HEK293T (cell line): ENCODE results near the gene LSM2.
"Not testable (repeated sequence)": the region's sequence is repeated elsewhere in the genome, so short reads cannot be mapped to it uniquely, and the experiment has no call there.

Source experiments
- CTCF ChIA-PET: fragments of 350-600 bp; formaldehyde crosslinking; extraction: SDS; loops from one replicate; lab custom pipeline; 2021; ENCODE audit warnings: antibody characterized with exemption, inconsistent platforms; lab: Yijun Ruan, JAX
- POLR2A ChIA-PET: fragments of 350-600 bp; formaldehyde crosslinking; extraction: SDS; loops from one replicate; lab custom pipeline; 2020; ENCODE audit warnings: antibody characterized with exemption, inconsistent platforms; lab: Yijun Ruan, JAX
- DNase-seq: peaks from one replicate; pipeline ENCODE4 v3.0.0; 2012; ENCODE audit warnings: mixed read lengths; ENCODE audit errors: extremely low spot score
- ARNT ChIP-seq: fragments of 450-650 bp; IDR thresholded peaks from 2 replicates; pipeline ENCODE4 v1.6.1; 2017; ENCODE audit warnings: mild to moderate bottlenecking
- BHLHE40 ChIP-seq: fragments of 450-650 bp; IDR thresholded peaks from 2 replicates; pipeline ENCODE4 v1.6.1; 2016; ENCODE audit warnings: mild to moderate bottlenecking, moderate library complexity, borderline replicate concordance
- CTBP1 ChIP-seq: fragments of 450-650 bp; IDR thresholded peaks from 2 replicates; pipeline ENCODE4 v1.6.1; 2016; ENCODE audit warnings: borderline replicate concordance
- ELF4 ChIP-seq: fragments of 450-650 bp; IDR thresholded peaks from 2 replicates; pipeline ENCODE4 v1.6.1; 2017; ENCODE audit warnings: antibody characterized with exemption
- FOXA1 ChIP-seq: fragments of 450-650 bp; IDR thresholded peaks from 2 replicates; pipeline ENCODE4 v1.6.1; 2016; ENCODE audit warnings: mild to moderate bottlenecking
- FOXK2 ChIP-seq: fragments of 450-650 bp; IDR thresholded peaks from 2 replicates; pipeline ENCODE4 v1.6.1; 2016; ENCODE audit warnings: mild to moderate bottlenecking
- FOXM1 ChIP-seq: fragments of 450-650 bp; IDR thresholded peaks from 2 replicates; pipeline ENCODE4 v1.6.1; 2017; ENCODE audit warnings: mild to moderate bottlenecking, borderline replicate concordance
- HDGF ChIP-seq: fragments of 450-650 bp; IDR thresholded peaks from 2 replicates; pipeline ENCODE4 v1.6.1; 2017; ENCODE audit warnings: antibody characterized with exemption, borderline replicate concordance
- L3MBTL2 ChIP-seq: fragments of 450-650 bp; conservative IDR thresholded peaks from 2 replicates; pipeline ENCODE4 v1.6.1; 2016; ENCODE audit warnings: mild to moderate bottlenecking
- LEF1 ChIP-seq: fragments of 450-650 bp; IDR thresholded peaks from 2 replicates; pipeline ENCODE4 v1.6.1; 2017; ENCODE audit warnings: mild to moderate bottlenecking, borderline replicate concordance
- NFRKB ChIP-seq: fragments of 450-650 bp; IDR thresholded peaks from 2 replicates; pipeline ENCODE4 v1.6.1; 2016; ENCODE audit warnings: mild to moderate bottlenecking, moderate library complexity
- SP1 ChIP-seq: fragments of 450-650 bp; IDR thresholded peaks from 2 replicates; pipeline ENCODE4 v1.6.1; 2017
- SUZ12 ChIP-seq: fragments of 450-650 bp; IDR thresholded peaks from 2 replicates; pipeline ENCODE4 v1.6.1; 2016; ENCODE audit warnings: mild to moderate bottlenecking
- TARDBP ChIP-seq: fragments of 450-650 bp; IDR thresholded peaks from 2 replicates; pipeline ENCODE4 v1.6.1; 2016
- ZNF384 ChIP-seq: fragments of 450-650 bp; IDR thresholded peaks from 2 replicates; pipeline ENCODE4 v1.6.1; 2016
- TF ChIP-seq, protein P1 (sequence below): fragments of 450-650 bp; IDR thresholded peaks from 2 replicates; pipeline ENCODE4 v1.6.1; 2016

LSM2 gene

DNA sequence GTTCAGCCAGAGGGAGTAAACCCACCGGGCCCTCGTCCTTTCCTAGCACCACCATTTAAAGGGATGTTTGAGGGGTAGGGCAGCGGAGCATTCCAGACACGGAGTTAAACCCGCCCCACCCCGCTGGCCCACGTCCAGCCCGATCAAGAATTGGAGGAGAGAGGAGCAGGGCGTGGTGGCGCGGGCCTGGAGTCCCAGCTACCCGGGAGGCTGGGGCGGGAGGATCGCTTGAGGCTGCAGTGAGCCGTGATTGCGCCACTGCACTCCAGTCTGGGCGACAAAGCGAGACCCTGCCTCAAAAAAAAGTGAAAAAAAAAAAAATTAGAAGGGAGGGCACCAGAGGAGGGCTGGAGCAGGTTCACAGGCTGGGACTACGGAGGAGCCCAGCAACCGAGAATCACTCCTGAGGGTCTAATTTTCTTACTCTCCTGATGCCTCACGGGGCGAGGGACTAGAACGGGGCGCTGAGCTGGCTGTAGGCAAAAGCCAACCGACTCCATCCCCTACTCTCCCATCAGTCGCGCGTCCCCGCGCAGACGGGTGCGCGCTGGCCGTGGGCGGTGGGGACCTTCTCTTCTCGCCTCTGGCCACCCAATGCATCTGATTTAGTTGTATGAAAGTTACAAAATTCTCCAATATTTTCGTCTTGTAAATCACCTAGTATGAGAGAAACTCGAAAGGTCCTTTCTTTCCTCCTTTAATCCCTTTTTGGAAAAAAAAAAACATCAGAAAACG is 14.7 kb upstream of the LSM2 start:
- CTCF ChIA-PET, result no interaction called here
- TF ChIP-seq SP1 (no peak), CTBP1 (no peak), NFRKB (no peak), ZNF384 (no peak; the same call in 1 of the 2 replicates), BHLHE40 (no peak), ELF4 (no peak), L3MBTL2 (no peak), TARDBP (no peak), SUZ12 (no peak), FOXM1 (no peak), ARNT (no peak), LEF1 (no peak), FOXK2 (no peak), FOXA1 (no peak), HDGF (no peak)
- TF ChIP-seq, protein P1, sequence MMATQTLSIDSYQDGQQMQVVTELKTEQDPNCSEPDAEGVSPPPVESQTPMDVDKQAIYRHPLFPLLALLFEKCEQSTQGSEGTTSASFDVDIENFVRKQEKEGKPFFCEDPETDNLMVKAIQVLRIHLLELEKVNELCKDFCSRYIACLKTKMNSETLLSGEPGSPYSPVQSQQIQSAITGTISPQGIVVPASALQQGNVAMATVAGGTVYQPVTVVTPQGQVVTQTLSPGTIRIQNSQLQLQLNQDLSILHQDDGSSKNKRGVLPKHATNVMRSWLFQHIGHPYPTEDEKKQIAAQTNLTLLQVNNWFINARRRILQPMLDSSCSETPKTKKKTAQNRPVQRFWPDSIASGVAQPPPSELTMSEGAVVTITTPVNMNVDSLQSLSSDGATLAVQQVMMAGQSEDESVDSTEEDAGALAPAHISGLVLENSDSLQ, result no peak
- POLR2A ChIA-PET, result interaction anchor here (2.1 to 4.7 kb wide), 4 partner anchors 9 to 118 kb away, joined by 5 to 25 read pairs (median 12); partner anchors contain the start of genes ABHD16A, LSM2 and NEU1
- peak; percentile 45 for DNase-seq

DNA sequence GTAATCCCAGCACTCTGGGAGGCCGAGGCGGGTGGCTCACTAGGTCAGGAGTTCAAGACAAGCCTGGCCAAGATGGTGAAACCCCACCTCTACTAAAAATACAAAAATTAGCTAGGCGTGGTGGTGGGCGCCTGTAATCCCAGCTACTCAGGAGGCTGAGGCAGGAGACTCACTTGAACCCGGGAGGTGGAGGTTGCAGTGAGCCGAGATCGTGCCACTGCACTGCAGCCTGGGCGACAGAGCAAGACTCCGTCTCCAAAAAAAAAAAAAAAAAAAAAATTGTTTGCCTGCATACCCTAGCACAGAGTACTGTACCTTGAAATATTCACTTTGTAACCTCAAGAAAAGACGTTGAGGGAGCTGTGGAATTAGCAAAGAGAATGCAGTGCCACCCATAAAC is 13.6 kb upstream of the LSM2 start:
- ChIA-PET POLR2A (interaction anchor here (0.6 to 4.7 kb wide), 6 partner anchors 11 to 357 kb away, joined by 3 to 25 read pairs (median 3); partner anchors contain the start of gene VARS1), CTCF (interaction anchor here (1.7 kb wide), 1 partner anchor 51 kb away, joined by 7 read pairs; no protein-coding TSS in a partner anchor)
- not testable (repeated sequence) for DNase-seq

DNA sequence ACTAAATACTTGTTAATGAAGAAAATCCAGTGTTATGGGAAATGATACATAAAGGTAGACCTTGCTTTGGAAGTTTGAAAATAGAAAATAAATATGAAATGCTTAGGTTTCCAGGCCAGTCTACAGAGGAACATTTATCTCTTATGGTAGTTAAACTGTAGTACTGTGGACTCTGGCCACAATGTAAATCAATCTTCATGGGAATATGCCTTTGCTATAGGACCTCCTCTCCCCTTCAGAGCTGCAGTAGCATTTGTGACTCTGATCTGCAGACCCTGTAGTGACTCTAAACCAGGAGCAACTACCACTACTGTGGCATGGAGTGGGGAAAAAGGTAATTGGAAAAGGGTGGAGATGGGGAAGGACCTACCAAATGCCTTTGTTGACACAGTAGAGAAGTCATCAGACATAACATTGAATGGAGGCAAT is 13.1 kb upstream of the LSM2 start:
- DNase-seq, result no peak
- TF ChIP-seq ZNF384, result 0 out of 2 replicates have a peak, but pooled peaks have one; percentile 1
- no peak for TF ChIP-seq LEF1
- ChIA-PET CTCF (interaction anchor here (1.4 to 1.7 kb wide), 2 partner anchors 11 to 50 kb away, joined by 6 to 7 read pairs; no protein-coding TSS in a partner anchor), POLR2A (interaction anchor here (0.6 to 4.7 kb wide), 7 partner anchors 11 to 357 kb away, joined by 3 to 25 read pairs (median 3); partner anchors contain the start of gene VARS1)

DNA sequence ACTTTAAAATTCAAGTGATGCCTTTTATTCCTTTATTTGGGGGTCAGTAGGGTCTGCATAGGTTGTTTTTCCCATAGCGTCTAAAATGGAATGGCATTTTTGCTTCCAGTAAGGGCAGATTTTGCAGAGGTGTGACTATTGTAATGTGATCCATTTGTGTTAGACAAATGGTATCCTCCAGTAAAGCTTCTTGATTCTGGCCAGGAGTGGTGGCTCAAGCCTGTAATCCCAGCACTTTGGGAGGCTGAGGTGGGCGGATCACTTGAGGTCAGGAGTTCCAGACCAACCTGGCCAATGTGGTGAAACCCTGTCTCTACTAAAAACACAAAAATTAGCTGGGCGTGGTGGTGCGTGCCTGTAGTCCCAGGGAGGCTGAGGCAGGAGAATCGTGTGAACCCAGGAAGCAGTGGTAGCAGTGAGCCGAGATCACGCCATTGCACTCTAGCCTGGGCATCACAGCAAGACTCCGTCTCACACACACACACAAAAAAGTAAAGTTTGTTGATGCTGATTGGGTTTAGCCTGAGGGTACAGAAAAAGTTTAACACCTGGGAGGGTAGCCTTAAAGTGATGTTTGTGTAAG is 11.3 kb upstream of the LSM2 start:
- ChIA-PET POLR2A (interaction anchor here (0.8 to 4.7 kb wide), 7 partner anchors 8 to 81 kb away, joined by 3 to 25 read pairs (median 10); partner anchors contain the start of genes HSPA1B, LSM2 and VARS1), CTCF (interaction anchor here (0.6 to 1.0 kb wide), 2 partner anchors 10 to 45 kb away, joined by 3 to 4 read pairs; no protein-coding TSS in a partner anchor)

DNA sequence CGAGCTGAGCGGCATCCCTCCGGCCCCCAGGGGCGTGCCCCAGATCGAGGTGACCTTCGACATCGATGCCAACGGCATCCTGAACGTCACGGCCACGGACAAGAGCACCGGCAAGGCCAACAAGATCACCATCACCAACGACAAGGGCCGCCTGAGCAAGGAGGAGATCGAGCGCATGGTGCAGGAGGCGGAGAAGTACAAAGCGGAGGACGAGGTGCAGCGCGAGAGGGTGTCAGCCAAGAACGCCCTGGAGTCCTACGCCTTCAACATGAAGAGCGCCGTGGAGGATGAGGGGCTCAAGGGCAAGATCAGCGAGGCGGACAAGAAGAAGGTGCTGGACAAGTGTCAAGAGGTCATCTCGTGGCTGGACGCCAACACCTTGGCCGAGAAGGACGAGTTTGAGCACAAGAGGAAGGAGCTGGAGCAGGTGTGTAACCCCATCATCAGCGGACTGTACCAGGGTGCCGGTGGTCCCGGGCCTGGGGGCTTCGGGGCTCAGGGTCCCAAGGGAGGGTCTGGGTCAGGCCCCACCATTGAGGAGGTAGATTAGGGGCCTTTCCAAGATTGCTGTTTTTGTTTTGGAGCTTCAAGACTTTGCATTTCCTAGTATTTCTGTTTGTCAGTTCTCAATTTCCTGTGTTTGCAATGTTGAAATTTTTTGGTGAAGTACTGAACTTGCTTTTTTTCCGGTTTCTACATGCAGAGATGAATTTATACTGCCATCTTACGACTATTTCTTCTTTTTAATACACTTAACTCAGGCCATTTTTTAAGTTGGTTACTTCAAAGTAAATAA is 10.6 kb upstream of the LSM2 start:
- ChIA-PET POLR2A (interaction anchor here (0.8 to 4.7 kb wide), 6 partner anchors 9 to 80 kb away, joined by 3 to 25 read pairs (median 7); partner anchors contain the start of genes HSPA1B, LSM2 and VARS1), CTCF (interaction anchor here (0.6 to 1.0 kb wide), 2 partner anchors 9 to 44 kb away, joined by 3 to 4 read pairs; no protein-coding TSS in a partner anchor)
- not testable (repeated sequence) for DNase-seq

More for the DNA sequence above, 11.3 kb upstream of the LSM2 start:
- not testable (repeated sequence) for DNase-seq

DNA sequence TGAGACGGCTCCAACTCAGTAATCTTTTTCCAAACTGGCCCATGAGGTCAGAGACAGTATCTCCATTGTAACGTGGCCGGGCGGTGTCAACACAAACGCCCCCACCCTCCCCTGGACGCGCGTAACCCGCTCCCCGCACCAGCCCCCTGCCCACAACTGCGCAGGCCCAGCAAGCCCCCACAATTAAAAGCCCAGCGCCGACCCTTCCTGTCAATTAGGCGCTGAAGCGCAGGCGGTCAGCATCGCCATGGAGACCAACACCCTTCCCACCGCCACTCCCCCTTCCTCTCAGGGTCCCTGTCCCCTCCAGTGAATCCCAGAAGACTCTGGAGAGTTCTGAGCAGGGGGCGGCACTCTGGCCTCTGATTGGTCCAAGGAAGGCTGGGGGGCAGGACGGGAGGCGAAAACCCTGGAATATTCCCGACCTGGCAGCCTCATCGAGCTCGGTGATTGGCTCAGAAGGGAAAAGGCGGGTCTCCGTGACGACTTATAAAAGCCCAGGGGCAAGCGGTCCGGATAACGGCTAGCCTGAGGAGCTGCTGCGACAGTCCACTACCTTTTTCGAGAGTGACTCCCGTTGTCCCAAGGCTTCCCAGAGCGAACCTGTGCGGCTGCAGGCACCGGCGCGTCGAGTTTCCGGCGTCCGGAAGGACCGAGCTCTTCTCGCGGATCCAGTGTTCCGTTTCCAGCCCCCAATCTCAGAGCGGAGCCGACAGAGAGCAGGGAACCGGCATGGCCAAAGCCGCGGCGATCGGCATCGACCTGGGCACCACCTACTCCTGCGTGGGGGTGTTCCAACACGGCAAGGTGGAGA is 8.5 kb upstream of the LSM2 start, which contains the start of the genes HSPA1A and HSPA1L:
Gene HSPA1A, plus strand, starts transcription at position 519 of the 814 bp plus-strand sequence. Its CDS starts 214 bp downstream, at position 733.
Gene HSPA1L, minus strand, starts transcription at position 259 of the 814 bp plus-strand sequence. CDS start 3,311 bp downstream, outside the sequence.
- POLR2A ChIA-PET, result interaction anchor here (0.6 to 4.4 kb wide), 33 partner anchors 9 to 1157 kb away, joined by 3 to 104 read pairs (median 5); partner anchors contain the start of genes C6orf47, CLIC1, DDX39B and EHMT2
- TF ChIP-seq ARNT (no peak), SP1 (no peak), L3MBTL2 (no peak), FOXM1 (no peak), HDGF (no peak), ZNF384 (no peak), LEF1 (no peak)
- CTCF ChIA-PET, result interaction anchor here (1.9 kb wide), 1 partner anchor 24 kb away, joined by 5 read pairs; no protein-coding TSS in a partner anchor
- DNase-seq, result no peak
